Measurements from ENCODE around the gene MALRD1. TPM values are rescaled to one million over a fixed set of nuclear protein-coding genes. Genes with fewer than 3 reads are reported as not detected.

Gene MALRD1
- total RNA-seq, 1 experiment from 2014 or later, result not detected

DNA sequence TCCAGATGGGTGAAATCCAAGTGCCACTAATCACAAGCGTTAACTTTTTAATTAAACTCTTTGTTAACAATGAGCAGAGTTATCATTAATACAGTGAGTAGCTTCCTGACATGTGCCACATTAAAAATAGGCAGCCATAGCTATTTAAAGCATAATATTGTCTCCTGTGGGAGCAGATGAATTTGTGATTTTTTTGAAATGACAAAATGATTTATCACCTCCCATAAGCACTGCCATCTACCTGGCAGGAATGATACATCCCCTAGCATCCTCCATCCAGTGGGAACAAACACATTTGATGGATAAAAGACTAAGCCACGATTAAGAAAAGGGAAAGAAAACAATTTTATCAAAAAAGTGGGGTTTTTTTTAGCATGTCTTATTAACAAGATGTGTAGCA, 605.3 kb downstream of the MALRD1 start:
- intact Hi-C loops (cut with micrococcal nuclease; ENCODE audit: unreplicated experiment) (no loop called here), in situ Hi-C loops (cut with HindIII; ENCODE audit: low pct_unique_long_range_greater_than_20kb, low sequenced_read_pairs) (no loop called here)
- no peak overlapping the region for H3K4me3 ChIP-seq (ENCODE audit: low read depth in 2 of 2, low read length in 2 of 2)
- no peak for DNase-seq (ENCODE audit: low read depth, low spot score)
- no peaks in the 10 kb centered on the region for H3K4me1 ChIP-seq (ENCODE audit: control insufficient read depth, insufficient read depth, low read length)
- POLR2A ChIA-PET, result no interaction called here
- H3K27ac ChIP-seq (ENCODE audit: low read length), result no peak overlapping the region
- H3K36me3 ChIP-seq (ENCODE audit: control insufficient read depth, insufficient read depth, low read length), result no peaks in the 10 kb centered on the region
- CTCF ChIA-PET, result no interaction called here
- no TSS peak for BruUV-seq (replicated peaks)
- H3K9me3 ChIP-seq (ENCODE audit: control insufficient read depth, insufficient read depth, low read depth, low read length), result no peaks in the 10 kb centered on the region
- no peak for TF ChIP-seq TCF7L2 (IDR thresholded peaks at IDR 0.05; ENCODE audit: low read depth, low read length)
- TF ChIP-seq POLR2AphosphoS5 (IDR thresholded peaks at IDR 0.05; ENCODE audit: low read depth, low read length), result no peak
- TF ChIP-seq, protein P1, sequence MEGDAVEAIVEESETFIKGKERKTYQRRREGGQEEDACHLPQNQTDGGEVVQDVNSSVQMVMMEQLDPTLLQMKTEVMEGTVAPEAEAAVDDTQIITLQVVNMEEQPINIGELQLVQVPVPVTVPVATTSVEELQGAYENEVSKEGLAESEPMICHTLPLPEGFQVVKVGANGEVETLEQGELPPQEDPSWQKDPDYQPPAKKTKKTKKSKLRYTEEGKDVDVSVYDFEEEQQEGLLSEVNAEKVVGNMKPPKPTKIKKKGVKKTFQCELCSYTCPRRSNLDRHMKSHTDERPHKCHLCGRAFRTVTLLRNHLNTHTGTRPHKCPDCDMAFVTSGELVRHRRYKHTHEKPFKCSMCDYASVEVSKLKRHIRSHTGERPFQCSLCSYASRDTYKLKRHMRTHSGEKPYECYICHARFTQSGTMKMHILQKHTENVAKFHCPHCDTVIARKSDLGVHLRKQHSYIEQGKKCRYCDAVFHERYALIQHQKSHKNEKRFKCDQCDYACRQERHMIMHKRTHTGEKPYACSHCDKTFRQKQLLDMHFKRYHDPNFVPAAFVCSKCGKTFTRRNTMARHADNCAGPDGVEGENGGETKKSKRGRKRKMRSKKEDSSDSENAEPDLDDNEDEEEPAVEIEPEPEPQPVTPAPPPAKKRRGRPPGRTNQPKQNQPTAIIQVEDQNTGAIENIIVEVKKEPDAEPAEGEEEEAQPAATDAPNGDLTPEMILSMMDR (IDR thresholded peaks at IDR 0.05), result no peak
- TF ChIP-seq SIN3A (IDR thresholded peaks at IDR 0.05; ENCODE audit: borderline replicate concordance, insufficient read depth, low read depth, low read length), result no peak
- TF ChIP-seq, protein P2, sequence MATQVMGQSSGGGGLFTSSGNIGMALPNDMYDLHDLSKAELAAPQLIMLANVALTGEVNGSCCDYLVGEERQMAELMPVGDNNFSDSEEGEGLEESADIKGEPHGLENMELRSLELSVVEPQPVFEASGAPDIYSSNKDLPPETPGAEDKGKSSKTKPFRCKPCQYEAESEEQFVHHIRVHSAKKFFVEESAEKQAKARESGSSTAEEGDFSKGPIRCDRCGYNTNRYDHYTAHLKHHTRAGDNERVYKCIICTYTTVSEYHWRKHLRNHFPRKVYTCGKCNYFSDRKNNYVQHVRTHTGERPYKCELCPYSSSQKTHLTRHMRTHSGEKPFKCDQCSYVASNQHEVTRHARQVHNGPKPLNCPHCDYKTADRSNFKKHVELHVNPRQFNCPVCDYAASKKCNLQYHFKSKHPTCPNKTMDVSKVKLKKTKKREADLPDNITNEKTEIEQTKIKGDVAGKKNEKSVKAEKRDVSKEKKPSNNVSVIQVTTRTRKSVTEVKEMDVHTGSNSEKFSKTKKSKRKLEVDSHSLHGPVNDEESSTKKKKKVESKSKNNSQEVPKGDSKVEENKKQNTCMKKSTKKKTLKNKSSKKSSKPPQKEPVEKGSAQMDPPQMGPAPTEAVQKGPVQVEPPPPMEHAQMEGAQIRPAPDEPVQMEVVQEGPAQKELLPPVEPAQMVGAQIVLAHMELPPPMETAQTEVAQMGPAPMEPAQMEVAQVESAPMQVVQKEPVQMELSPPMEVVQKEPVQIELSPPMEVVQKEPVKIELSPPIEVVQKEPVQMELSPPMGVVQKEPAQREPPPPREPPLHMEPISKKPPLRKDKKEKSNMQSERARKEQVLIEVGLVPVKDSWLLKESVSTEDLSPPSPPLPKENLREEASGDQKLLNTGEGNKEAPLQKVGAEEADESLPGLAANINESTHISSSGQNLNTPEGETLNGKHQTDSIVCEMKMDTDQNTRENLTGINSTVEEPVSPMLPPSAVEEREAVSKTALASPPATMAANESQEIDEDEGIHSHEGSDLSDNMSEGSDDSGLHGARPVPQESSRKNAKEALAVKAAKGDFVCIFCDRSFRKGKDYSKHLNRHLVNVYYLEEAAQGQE (IDR thresholded peaks at IDR 0.05; ENCODE audit: insufficient read depth in 1 of 2, low read depth in 2 of 2, low read length in 1 of 2), result no peak
- no peaks in the 10 kb centered on the region for H3K27me3 ChIP-seq (ENCODE audit: control insufficient read depth, insufficient read depth, low read length)
- ATAC-seq, result no peak

DNA sequence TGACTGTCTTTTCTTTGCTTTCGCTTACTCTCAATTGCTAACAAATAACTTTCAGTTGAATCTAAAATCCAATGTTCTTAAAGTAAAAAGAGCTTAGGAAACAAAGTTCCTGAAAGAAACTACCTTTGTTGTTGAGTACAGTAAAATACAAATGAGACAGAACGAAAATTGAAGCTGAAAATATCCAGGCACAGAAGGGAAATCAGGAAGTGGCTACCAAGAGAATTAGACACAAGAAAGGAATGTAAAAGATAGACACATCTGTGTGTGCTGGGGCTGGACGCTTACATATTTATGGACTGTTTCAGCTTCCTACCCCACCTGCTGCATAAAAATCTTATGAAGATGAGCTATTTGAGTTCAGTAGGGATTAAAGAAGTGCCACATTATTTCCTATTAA, 606.0 kb downstream of the MALRD1 start:
- no peak overlapping the region for H3K27ac ChIP-seq (ENCODE audit: low read length)
- DNase-seq (ENCODE audit: low read depth, low spot score), result no peak

More for the DNA sequence above, 606.0 kb downstream of the MALRD1 start:
- no TSS peak for BruUV-seq (replicated peaks)
- intact Hi-C loops (cut with micrococcal nuclease; ENCODE audit: unreplicated experiment) (no loop called here), in situ Hi-C loops (cut with HindIII; ENCODE audit: low pct_unique_long_range_greater_than_20kb, low sequenced_read_pairs) (no loop called here)
- POLR2A ChIA-PET, result no interaction called here
- H3K27me3 ChIP-seq (ENCODE audit: control insufficient read depth, insufficient read depth, low read length), result no peaks in the 10 kb centered on the region
- H3K9me3 ChIP-seq (ENCODE audit: control insufficient read depth, insufficient read depth, low read depth, low read length), result no peaks in the 10 kb centered on the region
- no peak overlapping the region for H3K4me3 ChIP-seq (ENCODE audit: low read depth in 2 of 2, low read length in 2 of 2)
- no peak for TF ChIP-seq SIN3A (IDR thresholded peaks at IDR 0.05; ENCODE audit: borderline replicate concordance, insufficient read depth, low read depth, low read length)
- TF ChIP-seq, protein P2 (IDR thresholded peaks at IDR 0.05; ENCODE audit: insufficient read depth in 1 of 2, low read depth in 2 of 2, low read length in 1 of 2), result no peak
- TF ChIP-seq TCF7L2 (IDR thresholded peaks at IDR 0.05; ENCODE audit: low read depth, low read length), result no peak
- TF ChIP-seq POLR2AphosphoS5 (IDR thresholded peaks at IDR 0.05; ENCODE audit: low read depth, low read length), result no peak
- TF ChIP-seq, protein P1 (IDR thresholded peaks at IDR 0.05), result no peak
- no peak for ATAC-seq
- no peaks in the 10 kb centered on the region for H3K36me3 ChIP-seq (ENCODE audit: control insufficient read depth, insufficient read depth, low read length)
- no peaks in the 10 kb centered on the region for H3K4me1 ChIP-seq (ENCODE audit: control insufficient read depth, insufficient read depth, low read length)
- CTCF ChIA-PET, result no interaction called here

Measured in Panc1 (cell line).